Measurements from ENCODE around the gene DGKG.
A peak's percentile ranks its signal among the peaks of the same experiment; 100 is the strongest.

DGKG gene

DNA sequence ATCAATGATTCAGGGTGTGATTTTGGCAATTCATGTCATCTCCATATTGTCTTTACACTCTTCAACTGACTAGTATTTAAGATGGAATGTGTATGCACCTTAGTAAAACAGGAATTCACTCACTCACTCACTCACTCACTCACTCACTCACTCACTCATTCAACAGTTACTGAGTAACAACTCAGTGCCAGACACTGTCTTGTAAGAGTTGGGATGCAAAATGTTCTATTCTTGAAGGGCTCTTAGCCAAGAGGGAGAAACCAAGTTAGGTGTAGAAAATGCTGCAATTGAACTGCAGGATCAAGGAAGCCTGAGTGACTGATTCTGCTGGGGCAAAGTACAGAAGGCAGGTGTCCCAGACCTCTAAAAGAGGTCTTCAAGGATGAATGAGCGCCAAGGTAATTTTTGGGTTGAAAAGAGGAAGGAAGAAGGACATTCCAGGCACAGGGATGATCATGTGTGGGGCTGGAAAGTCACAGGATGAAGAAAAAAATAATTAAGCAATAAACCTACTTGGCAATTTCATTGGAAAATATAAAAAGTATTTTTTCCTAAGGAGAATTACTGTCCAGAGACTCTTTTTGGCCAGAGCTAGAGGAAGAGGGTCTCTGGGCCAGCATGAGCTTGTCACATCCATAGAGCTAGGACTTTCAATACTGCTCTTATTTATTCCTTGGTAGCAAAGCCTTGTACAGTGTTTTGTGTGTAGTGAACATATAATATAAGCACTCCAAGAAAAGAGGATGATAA is 194.2 kb downstream of the DGKG start:
- no peak for DNase-seq

DNA sequence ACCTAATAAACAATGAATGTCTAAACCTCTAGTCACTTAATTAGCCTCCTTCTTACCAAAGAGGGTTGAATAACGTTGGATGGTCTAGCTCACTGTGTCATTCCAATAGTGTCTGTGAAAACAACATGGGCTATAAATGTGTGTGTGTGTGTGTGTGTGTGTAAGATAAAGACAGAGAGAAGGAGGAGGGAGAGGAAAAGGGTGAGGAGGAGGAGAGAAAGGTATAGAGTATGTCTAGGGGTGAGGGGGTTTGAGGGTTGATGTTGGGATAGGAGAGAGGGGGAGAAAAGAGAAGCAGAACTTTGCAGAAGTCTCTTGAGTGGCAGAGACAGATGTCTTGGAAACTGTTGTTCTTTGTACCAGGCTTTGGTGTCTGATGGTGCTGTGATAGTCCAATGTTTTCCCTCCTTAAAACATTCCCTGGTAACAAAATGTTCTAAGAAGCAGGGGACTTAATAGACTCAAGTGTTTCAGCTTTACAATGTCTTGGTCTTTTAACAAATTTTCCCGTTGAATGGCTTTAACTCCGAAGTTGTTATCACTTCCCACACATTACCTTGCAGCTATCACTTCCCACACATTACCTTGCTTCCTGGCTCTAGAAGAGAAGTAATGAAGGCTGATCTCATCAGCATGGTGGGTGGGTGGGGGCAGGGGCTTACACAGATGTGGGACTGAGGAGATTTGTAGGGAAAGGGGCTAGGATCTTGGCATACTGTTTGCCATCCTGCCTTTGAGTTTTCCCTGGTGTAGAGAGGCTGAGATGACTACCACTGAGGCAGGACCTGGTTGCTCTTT is 195.3 kb downstream of the DGKG start:
- DNase-seq, result no peak

DNA sequence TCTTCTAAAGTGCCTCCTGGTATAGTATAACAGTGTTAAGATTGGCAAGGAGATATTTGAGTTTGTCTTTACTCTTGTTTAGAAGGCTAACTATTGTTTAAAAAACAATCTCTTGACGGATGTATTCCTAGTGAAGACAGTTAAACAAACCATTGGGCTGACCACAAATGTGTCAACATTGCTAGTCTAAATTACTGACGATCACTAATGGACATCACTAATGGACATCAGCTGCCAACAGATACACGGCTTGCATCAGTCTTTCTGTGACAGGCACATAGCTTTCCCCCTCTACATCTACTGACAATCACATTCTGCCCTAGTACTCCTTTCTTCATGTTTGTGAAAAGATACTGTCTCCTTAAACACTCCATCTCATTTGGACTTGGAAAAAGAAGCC is 196.0 kb downstream of the DGKG start:
- DNase-seq, result no peak

DNA sequence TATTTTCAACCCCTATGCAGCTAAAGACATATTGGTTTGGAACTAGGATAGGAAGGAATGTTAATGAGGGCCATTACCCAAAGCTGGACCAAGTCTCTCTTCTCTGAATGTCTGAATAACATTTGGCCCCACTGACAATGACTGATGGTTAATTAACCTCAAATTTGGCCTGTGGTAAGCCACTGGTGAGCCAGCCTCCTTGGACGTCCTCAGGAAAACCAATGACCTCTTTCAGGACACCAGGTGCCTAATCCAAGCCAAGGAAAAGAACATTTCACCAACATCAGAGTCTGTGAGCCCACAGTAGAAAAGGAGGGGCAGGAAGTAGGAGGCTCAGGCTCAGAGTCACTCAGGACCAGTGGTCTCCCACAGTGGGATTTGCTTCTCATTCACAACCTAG is 196.7 kb downstream of the DGKG start:
- DNase-seq, result no peak

DNA sequence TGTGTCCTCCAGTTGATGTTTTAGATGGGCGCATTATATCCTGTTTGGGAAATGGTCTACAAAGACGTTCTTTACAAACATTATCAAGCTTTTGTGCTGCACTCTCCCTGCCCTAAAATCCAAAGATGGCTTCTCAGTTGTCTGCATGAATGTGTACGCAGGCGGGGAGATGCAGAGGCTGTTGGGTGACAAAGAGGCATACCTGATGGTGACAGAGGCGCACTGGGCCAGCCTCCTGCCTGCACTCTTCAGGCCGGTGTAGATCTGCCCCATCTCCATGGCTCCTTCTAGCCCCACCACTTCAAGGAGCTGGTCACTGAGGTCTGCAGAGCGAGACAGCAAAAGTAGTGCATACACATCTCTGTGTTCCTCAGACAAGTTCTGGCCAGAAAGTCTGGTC is 197.3 kb downstream of the DGKG start:
- DNase-seq, result no peak

DNA sequence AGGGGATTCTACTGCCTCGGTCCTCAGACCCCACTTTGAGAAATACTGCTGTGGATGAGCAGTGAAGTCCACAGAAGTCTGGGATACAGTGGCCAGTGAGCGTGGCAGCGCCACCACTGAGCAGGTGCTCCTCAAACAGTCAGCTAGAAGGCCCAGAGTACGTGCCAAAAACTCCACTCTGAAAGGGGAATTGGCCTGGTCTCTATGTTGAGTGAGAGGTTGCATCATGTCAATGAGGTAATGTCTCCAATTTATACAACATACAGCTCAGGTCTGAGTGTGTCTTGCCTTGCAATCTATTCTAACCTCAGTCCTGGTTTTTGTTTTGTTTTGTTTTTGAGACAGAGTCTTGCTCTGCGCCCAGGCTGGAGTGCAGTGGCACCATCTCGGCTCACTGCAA is 199.8 kb downstream of the DGKG start:
- peak; percentile 7 for DNase-seq

DNA sequence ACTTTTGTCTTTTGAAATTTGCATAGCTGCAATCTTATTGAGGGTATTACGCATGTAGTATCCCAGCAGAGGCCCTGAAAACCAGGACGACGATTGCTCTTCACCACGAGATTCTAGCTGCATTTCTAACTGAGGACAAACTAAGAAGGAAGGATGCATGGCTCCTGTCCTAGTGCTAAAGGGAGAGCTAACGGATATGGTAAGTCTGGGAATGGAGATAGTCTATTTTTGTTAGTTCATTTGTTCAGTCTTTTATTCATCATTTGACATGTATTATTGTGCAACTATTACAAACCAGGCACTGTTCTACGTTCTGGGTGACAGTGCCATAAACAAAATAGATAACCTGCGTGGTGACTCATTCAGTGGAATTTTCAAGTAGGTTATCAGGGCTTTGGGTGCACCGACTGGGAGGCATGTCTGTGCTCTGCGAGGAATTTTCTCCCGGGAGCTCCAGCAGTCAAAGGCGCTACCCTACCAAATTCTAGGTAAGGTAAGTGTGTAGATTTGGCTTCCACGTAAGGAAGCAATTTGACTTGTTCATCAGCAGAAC is 201.3 kb downstream of the DGKG start:
- DNase-seq, result peak; percentile 68

DNA sequence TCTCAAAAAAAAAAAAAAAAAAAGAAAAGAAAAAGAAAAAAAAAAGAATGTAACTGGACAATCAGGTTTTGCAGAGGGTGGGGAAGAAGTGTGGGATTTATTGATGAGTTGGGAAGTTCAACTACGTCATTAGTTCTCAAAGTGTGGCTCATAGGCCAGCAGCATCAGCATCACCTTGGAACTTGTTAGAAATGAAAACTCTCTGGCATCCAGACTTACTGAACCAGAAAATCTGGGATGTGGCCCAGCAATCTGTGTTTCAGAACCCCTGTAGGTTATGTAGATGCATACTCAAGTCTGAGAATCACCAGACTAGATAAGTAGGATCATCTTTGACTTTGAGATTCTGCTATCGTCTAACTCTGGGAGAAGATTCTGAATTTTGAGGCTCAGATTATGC is 207.4 kb downstream of the DGKG start:
- DNase-seq, result no peak

DNA sequence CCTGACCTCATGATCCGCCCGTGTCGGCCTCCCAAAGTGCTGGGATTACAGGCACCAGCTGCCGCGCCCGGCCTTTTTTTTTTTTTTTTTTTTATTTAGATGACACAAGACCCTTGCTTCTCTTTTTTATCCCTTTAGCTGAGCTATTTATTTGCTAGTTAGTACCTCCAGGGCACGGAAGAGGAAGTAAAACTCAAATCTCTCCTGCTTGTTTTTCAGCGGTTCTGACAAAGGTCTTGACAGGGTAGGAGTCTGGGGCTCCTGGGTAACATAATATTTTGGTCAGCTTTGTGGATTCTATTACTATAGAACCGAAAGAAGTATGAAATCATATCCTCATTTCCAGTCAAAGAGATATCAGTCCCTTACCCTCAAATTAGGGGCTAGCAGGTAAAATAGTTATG is 209.1 kb downstream of the DGKG start:
- no peak for DNase-seq

DNA sequence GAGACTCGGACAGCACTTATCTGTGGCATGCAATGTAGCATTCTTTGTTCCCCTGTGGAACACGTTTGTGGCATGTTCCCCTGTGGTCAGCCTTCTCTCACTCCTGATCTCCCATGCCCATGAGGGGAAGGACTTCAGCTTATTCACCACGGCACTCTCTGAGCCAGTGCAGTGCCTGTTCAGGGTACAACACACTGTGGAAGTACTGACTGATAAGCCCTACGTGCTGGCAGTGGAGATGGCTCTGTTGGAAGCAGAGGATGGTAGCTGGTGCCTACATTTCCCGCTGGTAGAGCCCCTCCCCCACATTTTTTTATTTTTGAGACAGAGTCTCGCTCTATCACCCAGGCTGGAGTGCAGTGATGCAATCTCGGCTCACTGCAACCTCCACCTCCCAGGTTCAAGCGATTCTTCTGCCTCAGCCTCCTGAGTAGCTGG is 209.7 kb downstream of the DGKG start:
- DNase-seq, result no peak

DNA sequence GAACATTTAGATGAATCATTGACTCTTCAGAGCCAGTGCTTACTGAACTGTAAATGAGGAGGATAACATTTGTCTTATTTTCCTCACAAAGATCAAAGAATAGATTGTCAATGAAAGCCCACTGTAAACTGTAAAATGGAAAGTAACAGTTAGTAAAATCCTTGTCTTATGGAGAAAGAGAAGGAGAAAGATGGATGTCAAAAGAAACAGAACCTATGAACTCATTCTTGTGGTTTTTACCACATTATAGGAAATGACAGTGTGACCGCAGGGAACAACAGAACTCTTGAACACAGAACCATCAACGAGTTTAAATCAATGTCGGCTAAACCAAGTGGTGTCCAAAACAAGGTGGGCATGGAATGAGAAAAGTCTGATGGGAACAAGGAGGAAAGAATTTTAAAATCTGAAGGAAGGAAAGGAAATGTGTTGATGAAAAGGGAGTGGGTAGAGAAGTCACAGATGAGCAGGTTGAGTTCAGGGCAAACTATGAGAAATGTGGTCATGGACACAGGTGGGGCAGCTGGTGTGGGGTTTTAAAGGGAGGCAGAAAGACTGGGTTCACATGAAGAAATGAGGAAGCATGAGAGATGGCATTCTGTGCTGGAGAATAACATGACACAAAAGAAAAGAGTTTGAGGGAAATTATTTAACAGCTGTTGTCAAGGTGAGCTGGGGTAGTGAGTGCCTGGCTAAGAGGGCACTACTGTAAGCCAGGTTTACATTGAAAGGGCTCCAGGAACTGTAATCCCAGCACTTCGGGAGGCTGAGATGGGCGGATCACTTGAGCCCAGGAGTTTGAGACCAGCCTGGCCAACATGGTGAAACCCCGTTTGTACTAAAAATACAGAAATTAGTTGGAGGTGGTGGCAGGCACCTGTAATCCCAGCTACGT is 210.7 kb downstream of the DGKG start:
- no peak for DNase-seq

DNA sequence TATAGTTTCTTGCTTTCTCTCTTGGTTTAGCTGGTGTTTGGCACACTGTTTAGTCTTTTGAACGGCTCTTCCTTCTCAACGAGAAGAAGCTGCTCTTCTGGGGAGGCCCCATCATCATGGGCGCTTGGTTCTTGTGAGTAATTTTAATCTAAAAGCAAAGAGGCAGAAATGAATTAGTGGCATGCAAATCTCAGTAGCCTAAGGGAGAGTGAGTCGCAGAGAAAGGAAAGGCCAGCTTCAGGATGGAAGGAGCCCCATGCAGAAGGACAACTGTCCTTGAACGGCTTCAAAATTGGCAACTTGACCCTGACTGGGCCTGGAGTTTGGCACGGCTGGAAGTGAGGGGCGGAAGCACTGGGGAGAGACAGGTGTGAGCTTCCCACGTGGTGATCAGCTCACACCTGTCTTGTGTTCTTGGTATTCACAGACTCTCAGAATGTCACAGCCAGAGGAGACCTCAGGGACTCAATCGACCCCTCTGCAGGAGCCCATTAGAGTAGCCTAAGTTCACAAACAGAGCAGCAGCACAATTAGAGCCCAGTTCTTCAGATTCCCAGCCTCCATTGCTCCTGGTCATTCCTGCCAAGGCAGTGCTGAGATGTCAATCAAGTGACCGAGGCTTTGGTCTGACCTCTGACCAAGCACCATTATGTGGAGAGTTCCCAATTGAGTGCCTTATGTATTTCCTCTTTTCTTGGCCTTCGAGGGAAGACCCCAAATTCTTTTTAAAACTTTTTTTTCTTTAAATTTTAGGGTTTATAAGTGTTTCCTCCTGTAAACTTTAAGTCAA is 211.8 kb downstream of the DGKG start:
- no peak for DNase-seq

DNA sequence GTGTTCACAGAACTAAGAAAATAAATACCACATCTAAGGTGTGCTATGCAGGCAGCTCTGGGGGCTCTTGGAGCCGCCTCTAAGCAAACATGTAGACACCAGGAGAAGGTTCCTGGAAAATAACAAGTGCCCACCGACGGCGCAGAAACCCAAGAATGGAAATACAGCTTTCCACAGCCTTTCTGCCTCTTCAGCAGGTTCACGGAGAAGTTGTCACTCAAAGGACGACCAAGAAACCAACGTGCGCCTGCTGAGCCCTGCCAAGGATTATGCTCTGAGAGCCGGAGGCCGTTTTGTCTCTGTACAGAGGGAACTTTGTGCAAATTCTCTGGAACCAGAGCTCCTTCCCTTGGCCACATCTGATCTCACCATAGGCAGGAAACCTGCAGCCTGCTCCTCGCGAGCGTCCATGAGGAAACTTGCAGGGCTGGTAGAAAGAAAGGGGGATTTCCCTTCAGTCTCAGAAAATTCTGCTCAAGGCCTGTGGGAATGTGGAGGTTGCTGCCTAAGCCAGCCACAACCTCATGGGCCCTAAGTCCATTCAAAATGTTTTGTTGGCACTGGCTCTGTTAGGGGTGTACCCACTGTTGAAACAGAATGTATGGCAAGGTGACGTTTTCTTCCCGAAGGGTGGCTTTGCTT is 212.6 kb downstream of the DGKG start:
- no peak for DNase-seq

DNA sequence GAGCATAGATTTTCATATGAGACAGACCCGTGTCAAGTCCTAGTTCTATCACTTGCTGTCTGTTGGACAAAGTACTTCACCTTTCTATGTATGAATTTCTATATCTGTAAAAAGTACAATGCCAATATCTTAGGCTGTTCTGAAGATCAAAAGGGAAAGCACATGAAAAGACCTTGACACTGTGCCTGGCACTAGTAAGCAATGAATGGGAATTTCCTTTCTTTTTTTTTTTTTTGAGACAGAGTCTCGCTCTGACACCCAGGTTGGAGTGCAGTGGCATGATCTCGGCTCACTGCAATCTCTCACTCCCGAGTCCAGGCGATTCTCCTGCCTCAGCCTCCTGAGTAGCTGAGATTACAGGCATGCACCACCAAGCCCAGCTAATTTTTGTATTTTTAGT is 217.8 kb downstream of the DGKG start:
- no peak for DNase-seq

DNA sequence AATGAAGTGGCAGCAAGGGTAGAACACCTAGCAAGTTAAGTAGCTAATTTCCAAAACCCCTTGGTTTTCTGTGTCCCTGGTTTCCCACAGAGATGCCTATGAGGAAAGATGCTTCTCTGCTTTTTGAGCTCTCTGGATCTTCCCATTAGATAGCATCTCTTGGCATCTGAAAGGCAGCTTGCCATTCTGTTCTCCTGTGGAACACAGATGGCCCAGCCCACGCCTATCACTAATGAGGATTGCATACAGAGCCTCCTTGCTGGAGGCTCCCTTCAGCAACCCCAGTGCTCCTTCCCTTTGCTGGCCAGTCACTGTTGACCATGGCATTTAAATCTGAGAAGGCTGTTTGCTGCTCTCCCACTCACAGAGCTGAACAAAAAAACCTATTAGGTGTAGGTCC is 218.8 kb downstream of the DGKG start:
- DNase-seq, result no peak

DNA sequence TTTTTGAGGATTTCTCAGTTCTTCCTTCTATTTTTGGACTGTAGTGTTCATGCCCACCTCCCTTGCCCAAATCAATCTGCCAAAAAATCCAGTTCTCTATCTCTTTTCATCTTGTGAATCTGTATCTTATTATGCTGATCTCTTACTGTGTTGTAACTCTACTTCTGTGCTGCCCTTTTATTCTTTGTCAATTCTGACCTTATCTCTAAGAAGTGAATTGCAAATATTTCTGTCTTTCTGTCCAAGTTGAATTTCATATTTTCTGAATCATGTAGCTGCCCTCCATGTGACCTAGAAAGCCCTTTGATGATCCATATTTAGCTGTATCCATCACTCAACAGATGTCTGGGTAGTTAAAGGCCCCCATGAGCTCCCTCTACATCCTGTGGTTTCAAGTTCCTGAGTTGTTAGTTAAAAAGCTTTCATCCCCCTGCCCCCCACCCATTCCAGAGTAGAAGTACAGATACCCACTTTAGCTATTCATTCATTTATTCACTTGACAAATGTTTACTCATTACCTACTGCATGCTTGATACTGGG is 219.6 kb downstream of the DGKG start:
- DNase-seq, result peak; percentile 10

DNA sequence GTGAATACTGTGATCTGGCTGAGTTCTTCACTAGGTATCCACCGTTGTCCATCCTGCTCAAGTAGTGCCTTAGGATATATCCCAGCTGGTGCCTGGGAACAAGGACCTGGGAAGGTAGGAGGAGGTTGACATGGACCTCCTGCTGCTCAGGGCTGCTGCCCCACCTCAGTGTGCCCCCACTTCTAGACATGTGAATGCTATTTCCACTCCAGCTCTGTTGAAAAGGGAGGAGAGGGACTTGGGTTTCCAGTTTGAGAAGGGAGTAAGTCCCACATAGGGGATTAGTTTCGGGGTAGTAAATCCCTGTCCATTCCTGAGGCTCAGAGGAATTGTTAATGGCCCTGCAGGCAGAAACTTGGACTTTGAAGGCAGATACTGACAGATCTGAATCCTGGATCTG is 220.2 kb downstream of the DGKG start:
- no peak for DNase-seq

DNA sequence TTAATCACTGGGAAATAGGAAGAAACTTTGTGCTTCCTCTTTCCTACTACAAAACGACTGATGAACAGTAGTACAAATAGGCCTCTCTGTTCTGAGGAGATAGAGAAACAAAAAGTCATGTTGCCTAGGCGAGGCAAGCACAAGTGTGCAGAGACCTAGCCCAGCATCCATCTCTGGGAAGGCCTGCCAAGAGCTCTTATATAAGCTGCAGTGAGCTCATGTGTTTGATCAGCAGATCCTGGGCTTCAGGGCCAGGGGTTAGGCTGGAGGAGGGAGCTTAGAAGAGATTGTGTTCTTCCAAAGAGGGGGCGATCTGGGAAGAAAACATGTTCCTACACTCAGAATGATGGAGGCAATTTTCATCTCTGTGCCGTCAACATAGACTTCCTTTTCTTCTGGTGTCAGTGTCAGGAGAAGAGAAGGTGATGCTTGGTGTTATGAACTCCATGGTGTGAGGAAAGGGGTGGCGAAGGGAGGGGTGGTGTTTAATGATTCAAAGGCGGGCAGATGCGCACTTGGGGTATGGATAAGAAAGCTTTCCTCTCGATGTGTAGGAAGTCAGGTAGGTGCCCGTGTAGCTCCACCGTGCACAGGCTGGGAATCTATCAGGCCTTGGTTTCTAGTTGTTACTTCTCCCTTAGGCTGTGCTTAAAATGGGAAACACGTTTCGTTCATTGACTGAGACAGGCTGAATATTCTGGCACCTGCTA is 223.6 kb downstream of the DGKG start:
- DNase-seq, result no peak

DNA sequence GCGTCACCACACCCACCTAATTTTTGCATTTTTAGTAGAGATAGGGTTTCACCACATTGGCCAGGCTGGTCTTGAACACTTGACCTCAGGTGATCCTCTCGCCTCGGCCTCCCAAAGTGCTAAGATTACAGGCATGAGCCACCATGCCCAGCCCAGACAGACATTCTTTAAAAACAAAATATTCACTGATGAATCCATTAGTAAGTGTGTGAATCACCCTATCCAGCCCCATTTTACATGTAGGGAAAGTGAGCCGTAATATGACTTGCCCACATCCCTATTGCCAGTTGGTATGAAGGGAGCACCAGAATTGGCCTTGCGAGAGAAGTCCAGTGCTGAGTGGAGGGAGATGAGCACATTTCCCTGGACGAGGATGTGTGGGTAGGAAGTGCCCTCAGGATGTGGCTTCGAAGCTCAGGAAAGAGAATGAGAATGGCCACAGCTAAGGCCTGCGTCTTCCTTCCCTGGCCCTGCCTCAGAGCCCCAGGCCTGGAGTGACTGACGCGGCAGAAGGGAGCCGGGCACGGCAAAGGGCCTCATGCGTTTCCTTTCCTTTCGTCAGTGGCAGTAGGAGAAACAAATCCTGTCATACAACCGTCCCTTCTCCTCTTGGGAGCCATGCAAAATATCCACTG is 224.9 kb downstream of the DGKG start:
- DNase-seq, result no peak

DNA sequence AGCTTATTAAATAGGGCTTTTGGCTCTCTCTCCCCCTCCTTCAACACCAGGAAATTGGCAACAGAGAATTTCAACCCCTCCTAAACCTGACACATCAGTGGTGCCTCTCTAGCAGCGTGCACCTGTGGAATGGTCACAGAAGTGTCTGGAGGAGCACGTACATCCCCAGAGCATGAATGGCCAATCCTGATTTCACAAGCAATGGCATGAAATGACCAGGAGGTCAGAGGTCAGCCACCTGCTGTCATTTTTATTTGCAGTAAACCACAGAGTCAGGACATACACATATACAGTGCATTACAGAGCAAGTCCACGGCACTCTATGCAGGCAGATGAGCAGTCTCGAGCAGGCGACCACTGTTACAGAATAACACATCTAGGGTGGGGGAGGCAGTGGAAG is 228.1 kb downstream of the DGKG start:
- DNase-seq, result no peak

Measured in NCI-H226 (cell line).